Stimulated activated CD8-positive, alpha-beta memory T cell treated with anti-CD3 and anti-CD28 coated beads, Interleukin-4, amount 100 ng/mL, for 24 hours (primary cell): ENCODE data around the gene SIGLEC9.

ENCODE experiments used
- DNase-seq: peaks from one replicate; pipeline ENCODE4 v3.0.0-alpha.2; 2020; ENCODE audit warnings: low read depth

The SIGLEC9 gene

DNA sequence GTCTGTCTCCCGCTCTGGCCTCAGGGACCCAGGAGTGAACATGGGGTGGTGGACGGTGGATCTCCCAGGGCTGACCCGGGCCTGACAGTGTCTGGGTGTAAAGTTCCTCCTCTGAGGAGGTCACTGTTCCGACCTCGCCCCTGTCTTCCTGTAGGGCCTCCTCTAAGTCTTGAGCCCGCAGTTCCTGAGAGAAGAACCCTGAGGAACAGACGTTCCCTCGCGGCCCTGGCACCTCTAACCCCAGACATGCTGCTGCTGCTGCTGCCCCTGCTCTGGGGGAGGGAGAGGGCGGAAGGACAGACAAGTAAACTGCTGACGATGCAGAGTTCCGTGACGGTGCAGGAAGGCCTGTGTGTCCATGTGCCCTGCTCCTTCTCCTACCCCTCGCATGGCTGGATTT, at the start of gene SIGLEC9:
Gene SIGLEC9 (plus strand): TSS at position 178 of the 400 bp plus-strand sequence. CDS start 69 bp downstream, at position 247.
- DNase-seq, result no peak

GRCh38 chr19:51075998-51076397, 48.7 kb upstream of the SIGLEC9 start:
- no peak for DNase-seq

GRCh38 chr19:51076631-51077213, 48.0 kb upstream of the SIGLEC9 start:
- DNase-seq, result no peak

DNA sequence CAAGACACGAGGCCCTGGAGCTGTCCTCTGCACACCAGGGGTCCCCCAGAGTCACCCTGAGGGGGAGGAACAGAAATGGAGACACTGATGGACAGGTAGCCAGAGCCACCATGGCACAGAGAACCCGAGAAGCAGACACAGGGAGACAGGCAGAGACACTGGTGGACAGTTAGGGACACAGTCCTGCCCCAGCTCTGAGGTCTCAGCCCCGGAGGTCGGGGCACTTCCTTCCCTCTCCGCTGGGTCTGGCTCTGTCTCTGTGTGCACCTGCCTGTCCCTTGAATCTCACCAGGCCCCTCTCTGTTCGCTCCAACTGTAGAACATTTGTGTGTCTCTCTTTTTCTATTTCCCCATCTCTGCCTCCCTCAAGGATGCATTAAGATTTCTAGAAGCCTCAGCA, 46.6 kb upstream of the SIGLEC9 start:
- DNase-seq, result no peak

- no peak for DNase-seq
Observed at GRCh38 chr19:51078731-51079130, 46.0 kb upstream of the SIGLEC9 start.

DNA sequence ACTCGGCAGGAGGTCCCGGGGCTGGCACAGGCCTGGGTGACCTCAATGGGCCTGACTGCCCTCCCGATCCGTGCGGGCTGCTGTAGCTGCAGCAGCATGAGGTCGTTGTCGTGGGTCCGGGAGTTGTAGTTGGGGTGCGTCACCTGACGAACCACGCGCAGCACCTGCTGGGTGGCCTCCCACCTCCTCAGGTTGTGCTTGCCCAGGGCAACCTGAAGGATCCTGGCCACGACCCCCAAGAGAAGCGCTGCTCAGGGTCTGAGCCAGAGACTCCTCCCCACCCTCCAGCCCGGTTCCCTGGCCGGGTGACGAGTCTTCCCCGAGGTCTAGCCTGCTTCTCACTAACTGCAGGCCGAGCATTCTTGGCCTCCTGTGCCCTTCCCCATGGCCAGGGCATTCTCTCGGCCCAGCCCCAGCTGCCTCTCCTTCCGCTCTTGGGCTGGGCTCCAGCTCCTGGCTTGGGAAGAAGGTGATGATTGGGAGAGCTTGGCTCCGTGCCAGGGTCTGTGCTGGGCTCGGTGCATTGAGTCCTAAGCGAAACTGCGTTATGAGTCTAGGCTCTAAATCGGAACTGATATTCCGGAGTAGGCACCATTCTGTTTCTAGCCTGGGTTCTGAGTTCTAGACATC, 45.1 kb upstream of the SIGLEC9 start:
- no peak for DNase-seq

GRCh38 chr19:51081476-51081875, 43.2 kb upstream of the SIGLEC9 start:
- DNase-seq, result no peak

DNA sequence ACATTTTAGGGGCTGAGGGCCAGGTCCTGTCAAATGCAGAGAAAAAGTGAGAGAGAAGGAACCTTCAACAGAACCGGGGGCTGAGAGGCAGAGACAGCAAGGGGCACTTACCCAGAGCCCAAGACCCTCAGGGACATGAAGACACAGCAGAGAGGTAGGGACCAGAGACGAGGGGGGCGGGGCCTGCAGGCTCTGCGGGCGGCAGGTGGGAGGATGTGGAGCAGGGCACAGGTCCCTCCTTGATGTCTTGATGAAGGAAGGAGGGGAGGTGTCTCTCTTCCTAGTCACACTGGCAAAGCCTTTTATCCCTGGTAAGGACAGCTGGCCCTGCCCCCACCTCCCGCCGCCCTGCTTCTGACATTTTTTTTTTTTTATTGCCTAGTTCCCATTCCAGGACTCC, 42.1 kb upstream of the SIGLEC9 start, which contains the start of gene KLK14:
Gene KLK14 (minus strand): TSS at position 277 of the 400 bp plus-strand sequence. CDS start 273 bp downstream, at position 4.
- DNase-seq, result no peak

DNA sequence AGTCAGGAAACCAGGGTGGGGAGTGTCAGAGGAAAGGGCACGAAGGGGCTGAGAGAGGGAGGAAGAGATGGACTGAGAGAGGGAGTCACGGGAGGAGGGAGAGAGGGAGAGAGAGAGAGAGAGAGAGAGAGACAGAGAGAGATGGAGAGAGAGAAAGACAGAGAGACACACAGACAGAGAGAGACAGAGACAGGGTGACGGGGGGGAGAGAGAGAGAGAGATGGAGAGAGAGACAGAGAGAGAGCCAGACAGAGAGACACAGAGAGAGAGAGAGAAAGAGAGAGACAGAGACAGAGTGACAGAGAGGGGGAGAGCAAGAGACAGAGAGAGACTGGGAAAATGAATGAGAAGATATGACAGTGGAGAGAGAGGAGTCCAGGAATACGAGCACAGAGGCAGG, 41.5 kb upstream of the SIGLEC9 start:
- DNase-seq, result no peak

DNA sequence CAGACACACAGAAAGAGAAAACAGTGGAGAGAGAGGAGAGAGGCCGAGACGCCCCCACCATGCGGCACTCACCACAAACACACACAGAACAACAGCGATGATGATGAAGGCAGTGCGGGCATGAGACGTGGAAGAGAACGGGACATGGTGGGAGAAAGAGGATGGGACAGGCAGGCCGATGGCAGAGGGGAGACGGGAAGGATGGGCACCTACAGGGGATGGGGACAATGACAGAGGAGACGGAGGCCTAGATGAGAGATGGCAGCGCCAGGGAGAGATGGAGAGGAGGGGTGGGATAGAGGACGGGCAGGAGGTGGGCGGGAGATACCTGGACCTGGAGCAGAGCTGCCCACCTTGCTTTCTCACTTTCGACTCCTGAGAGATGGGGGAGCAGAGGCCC, 40.9 kb upstream of the SIGLEC9 start:
- DNase-seq, result no peak

- no peak for DNase-seq
Observed at GRCh38 chr19:51084505-51084904, 40.2 kb upstream of the SIGLEC9 start.

DNA sequence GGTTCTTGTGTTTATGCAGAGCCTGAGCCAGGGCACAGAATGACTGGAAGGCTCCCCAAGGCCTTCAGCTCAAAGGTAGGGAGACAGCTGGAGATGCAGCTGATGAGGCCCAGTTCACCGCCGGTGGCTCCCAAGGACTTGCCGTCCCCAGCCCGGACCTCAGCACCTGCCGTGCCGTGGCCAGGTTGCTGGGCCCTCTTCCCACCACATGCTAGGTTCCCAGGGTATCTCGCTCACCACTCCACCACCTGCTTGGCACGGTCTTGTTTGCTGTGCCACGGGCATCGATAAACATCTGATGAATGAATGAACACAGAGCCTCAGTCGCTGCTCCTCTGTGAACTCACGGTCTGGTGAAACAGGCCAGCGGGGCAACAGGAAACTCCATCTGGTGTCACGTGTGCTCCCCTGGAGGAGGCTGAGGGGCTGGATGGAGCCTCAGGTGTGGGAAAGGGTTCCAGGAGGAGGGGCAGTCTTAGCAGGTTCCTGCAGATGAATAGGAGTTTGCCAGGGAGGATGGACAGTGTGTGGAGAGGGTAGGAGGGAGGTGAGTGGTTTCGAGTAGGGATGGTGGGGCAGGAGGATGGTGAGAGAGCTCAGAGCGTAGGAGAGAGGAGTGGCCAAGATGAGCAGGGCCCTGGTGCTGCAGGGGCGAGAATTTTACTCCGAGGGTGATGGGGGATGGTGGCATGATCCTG, 38.4 kb upstream of the SIGLEC9 start:
- DNase-seq, result no peak

DNA sequence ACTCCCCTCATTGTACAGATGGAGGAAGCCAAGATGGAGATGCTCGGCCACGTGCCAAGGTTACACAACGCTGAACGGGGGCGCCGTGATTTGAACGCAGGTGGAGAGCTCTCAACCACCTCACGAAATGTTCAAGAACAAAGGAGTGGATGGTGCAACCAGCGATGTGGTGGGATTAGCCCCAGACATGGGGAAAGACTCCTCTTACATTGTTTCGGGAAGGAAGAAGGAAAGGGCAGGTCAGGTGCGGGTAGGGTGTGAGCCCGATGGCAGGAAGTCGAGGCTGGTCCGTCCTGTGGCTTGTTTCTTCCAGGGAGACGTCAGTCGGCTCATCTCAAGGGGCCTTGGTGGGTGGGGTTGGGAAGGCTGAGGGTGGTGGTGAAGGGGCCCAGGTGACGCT, 34.9 kb upstream of the SIGLEC9 start:
- DNase-seq, result no peak

DNA sequence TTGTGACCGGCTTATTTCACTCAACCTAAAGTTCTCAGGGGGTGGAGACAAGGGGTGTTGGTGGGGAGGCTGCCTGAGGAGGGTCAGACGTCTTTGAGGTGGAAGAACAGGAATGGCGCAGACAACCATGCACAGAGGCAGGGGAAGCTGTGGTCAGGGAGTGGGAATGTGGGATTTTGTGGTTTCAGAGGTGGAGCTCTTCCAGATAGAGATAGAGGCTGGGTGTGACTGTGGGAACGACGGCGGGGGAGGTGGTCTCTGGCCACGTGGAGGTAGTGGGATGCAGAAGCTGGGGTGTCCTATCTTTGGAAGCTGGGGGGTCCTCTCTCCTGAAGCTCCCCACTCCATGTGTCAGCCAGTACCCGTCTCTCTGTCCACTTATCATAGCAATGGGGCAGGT, 34.2 kb upstream of the SIGLEC9 start:
- no peak for DNase-seq

DNA sequence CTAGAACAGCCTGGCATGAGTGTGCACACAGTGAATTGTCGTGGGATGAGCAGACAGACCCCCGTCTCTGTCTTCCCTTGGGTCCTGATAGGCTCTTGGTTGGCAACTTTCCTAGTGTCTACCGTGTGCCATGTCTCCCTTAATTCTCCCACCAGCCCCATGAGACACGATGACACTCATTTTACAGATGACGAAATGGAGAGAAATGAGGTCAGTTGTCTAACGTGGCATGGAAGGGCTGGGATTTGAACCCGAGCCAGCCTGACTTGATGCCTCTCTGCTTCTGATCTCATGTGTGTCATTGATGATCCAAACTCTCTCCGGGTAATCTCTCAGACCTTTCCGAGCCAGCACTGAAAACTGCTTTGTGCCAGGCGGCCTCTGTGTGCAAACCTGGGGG, 33.6 kb upstream of the SIGLEC9 start:
- no peak for DNase-seq

DNA sequence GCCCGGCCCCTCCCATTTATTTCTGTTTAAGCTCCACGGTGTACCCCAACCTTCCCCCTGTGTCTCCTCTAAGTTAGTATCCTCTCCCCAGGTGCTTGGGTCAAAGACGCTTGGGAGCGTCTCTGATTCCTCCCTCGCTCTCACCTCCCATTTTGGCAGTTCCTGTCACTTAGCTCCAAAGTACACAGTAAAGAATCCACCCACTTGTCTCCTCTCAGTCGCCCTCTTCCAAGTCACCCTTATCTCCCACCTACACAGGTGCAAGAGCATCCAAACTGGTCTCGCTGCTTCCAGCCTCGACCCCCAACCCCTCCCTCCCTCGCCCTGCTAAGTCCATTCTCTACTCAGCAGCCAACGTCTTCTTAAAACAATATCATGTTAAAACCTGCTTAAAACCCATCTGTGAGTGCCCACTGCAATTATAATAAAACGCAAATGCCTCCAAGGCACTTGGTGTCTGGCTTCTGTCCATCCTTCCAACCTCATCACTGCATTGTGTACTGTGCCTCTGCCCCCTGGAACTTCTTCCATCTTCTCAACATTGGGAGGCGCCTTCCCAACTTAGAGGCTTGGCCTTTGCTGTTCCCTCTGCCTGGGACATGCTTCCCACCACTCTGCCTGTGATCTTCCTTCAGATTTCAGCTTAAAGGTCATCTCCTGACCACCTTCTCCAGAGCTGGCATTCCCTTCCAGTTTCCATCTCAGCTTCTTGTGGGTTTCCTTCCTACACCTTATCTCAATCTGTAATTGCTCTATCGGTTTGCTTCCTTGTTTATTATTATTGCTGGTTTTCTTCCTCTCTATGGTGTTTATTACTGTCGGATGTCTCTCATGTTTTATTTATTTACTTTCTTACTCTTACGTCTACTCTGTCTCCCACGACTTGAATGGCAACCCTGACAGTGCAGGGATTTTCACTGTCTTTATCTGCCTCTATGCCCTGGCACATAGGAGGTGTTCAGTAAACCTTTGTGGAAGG, 32.5 kb upstream of the SIGLEC9 start:
- DNase-seq, result no peak

DNA sequence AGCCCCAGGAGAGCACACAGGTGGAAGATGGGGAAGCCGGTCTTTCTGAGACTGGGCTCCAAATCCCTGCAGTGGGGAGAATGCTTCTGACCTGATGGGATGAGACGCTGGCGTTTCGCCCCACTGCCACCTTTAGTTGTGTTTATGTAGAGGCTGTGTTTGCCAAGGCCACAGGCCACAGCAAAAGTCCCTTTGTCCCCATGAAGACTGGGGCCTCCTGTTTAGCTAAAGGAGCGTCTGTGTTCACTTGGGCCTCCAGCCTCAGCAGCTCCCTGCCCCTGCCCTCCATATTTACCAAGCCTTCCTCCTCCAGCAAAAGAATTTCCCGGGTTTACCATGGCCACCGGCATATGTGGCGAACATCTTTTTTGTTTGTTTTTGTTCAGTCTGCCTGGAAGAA, 31.6 kb upstream of the SIGLEC9 start:
- DNase-seq, result no peak

GRCh38 chr19:51093510-51094345, 31.0 kb upstream of the SIGLEC9 start:
- no peak for DNase-seq

GRCh38 chr19:51094696-51095279, 29.9 kb upstream of the SIGLEC9 start:
- no peak for DNase-seq

- DNase-seq, result no peak
Observed at GRCh38 chr19:51096473-51097165, 28.1 kb upstream of the SIGLEC9 start.
